ENCODE results near the gene METTL8.
"Not testable (repeated sequence)": the region's sequence is repeated elsewhere in the genome, so short reads cannot be mapped to it uniquely, and the experiment has no call there.

METTL8 gene

DNA sequence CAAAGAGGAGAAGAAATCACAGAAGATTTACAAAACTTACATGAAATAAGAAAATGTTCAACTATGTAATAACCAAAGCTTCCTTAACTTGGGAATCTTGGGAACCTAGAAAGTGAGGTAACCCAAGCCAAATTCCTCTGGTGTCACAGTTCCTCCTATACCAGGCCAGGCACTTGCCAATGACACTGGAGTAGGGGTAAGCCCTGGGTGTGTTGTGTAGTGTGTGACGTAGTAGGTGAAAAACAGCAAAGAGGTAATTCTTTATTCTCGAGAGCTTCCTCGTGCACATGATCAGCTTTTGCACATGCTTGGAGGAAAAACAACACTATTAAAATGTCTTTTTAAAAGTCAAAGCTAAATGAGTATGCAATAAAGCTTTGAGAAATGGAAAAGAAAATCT, 118.0 kb downstream of the METTL8 start:
- DNase-seq (ENCODE audit: low spot score), result no peak

- DNase-seq (ENCODE audit: low spot score), result not testable (repeated sequence)
Observed at GRCh38 chr2:171312182-171312581, 121.6 kb downstream of the METTL8 start.

GRCh38 chr2:171311589-171311988, 122.2 kb downstream of the METTL8 start:
- not testable (repeated sequence) for DNase-seq (ENCODE audit: low spot score)

- no peak for DNase-seq (ENCODE audit: low spot score)
Observed at GRCh38 chr2:171310889-171311288, 122.9 kb downstream of the METTL8 start.

GRCh38 chr2:171309455-171310286, 124.1 kb downstream of the METTL8 start:
- DNase-seq (ENCODE audit: low spot score), result no peak

- no peak for DNase-seq (ENCODE audit: low spot score)
Observed at GRCh38 chr2:171308280-171309054, 125.3 kb downstream of the METTL8 start.

DNA sequence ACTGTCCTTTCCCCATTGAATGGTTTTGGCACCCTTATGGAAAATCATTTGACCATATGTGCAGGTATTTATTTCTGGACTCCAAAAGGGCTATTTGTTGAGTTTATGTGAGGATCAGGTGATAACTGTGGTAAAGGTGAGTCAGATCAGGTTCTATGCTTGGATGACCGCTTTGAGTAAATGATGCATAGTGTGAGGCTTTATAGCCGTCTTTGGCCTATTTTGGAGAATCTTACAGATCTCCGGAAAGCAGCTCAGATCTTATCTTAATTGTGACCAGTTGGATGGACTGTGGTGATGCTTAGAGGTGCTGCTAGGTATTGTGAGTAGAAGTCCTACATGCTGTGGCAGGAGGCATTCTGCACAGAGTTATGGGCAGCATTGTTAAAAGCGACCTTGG, 126.2 kb downstream of the METTL8 start:
- no peak for DNase-seq (ENCODE audit: low spot score)

- DNase-seq (ENCODE audit: low spot score), result no peak
Observed at GRCh38 chr2:171297956-171298355, 135.8 kb downstream of the METTL8 start.

DNA sequence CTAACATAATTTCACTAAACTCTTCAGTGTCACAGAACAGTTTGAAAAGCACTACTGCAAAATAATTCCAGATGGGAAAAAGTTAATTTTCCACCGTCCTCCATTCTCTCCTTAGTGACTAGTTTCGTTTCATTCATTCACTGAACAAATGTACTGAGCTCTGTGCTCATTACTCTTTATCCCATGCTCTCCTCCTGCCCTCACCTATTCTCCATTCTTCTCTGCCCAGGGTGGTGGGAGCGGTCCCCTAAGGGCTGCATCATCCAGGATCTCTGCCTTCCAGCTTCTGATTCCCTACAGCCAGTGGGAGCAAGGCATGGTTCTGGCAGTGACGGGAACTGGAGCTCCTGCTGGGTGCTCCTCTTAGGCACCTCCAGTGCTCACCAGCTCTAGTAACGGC, 139.2 kb downstream of the METTL8 start:
- no peak for DNase-seq (ENCODE audit: low spot score)

GRCh38 chr2:171293661-171294060, 140.1 kb downstream of the METTL8 start:
- DNase-seq (ENCODE audit: low spot score), result no peak

- DNase-seq (ENCODE audit: low spot score), result no peak
Observed at GRCh38 chr2:171289991-171290390, 143.8 kb downstream of the METTL8 start.

- no peak for DNase-seq (ENCODE audit: low spot score)
Observed at GRCh38 chr2:171289316-171289715, 144.5 kb downstream of the METTL8 start.

DNA sequence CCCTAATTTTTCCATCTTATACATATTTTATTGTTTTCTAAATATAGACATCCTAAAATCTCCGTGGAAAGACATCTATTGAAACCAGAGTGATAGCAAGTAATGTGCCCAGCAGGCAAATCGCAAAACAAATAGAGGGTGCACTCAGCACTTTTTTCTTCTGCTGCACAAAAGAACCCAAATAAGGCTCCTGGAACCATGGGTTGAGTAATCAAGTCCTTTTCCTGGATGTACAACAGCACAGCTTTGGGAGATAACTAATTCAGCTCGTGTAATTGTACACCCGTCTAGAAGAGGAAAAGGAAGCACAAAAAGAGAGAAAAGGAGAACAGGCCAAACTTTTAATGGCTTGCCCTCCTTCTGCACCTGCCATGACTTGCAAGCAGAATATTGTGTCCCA, 146.2 kb downstream of the METTL8 start:
- no peak for DNase-seq (ENCODE audit: low spot score)

DNA sequence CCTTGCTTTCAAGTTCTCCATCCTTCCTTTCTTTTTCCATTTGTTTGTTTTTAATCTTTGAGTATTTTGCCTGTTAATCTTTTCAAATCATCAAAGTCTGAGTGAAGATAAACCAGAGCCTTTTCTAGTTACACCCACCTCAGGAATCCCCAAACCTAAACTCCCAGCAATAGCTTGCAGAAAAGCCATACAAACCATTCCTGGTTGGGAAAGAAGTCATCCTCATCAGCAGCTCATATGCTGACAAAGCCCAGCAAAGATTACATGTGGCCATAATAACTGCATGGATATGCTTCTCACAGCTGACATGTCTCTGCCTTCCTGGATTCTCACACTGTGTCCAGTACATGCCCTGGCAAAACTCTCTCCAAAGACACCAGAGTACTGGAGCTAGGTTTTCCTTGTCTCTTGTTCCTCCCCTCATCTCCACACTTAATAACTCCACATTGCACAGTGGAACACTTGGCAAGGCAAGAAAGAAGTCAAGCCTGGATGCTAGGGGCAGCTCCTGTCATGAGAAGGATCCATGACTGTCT, 146.7 kb downstream of the METTL8 start:
- DNase-seq (ENCODE audit: low spot score), result no peak

GRCh38 chr2:171281110-171281509, 152.7 kb downstream of the METTL8 start:
- DNase-seq (ENCODE audit: low spot score), result no peak

DNA sequence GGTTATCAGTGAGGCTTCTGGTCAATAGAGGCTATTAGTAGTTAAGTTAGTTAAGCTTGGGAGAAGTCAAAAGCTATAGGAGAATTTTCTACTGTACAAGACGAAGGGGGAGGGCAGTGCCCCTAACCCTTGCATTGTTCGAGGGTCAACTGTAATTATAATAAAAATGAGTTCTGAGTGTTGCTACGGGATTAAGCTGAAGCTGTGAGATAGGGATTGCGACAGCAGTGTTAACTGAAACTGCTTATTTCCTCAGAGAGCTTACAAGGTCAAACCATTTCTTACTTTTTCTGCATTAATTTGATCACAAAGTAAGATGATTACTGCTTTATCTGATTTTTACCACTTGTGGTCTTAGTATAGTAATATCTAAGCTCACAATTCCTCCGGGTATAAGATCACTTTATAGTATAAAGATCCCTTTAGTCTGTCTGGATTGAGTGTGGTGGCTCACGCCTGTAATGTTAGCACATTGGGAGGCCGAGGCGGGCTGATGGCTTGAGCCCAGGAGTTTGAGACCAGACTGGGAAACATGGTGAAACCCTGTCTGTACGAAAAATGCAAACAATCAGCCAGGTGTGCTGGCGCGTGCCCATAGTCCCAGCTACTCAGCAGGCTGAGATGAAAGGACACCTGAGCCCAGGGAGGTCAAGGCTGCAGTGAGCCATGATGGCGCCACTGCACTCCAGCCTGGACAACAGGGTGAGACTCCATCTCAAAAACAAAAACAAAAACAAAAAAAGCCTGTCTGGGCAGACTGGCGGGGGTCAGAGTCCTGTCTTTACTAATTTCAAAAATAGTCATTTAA, 153.6 kb downstream of the METTL8 start:
- DNase-seq (ENCODE audit: low spot score), result no peak

DNA sequence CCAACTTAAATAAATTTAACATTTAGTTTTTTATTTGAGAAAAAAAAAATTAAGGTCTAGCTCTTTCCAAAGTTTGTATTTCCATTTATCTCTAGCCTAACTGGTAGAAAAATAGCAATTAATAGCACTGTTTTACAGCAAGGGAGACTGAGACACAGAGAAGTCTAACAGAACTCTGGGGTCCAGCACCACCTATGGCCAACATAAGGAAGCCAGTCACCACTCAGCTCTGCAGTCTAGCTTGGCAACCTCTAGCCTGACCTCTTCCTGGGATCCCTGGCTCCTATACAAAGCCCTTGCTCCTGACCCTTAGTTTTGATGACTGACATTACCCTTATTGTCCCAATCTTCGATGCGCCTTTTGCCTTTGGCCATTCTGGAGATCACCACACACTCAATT, 159.0 kb downstream of the METTL8 start:
- no peak for DNase-seq (ENCODE audit: low spot score)

DNA sequence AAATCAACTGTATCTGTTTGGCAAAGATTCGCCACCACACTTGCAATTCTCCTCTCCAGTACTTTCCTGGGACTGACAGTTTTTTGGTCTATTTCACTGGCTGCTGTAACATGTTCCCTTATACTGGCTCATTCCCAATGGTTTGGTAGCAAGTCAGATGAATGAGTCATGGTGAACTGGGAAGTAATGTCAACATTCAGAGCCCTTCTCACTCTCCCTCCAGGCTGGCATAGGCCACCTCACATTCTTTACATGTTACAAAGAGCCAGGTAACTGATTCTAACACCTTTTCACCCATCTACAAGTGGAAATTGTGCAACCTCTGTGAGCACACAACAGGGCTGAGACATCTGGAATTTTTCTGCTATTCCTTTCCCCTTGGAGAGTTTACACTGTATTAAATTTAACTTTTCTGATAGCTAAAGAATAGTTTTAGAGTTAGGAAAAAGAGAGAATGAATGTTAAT, 161.8 kb downstream of the METTL8 start:
- DNase-seq (ENCODE audit: low spot score), result no peak

GRCh38 chr2:171271386-171271785, 162.4 kb downstream of the METTL8 start:
- DNase-seq (ENCODE audit: low spot score), result no peak

DNA sequence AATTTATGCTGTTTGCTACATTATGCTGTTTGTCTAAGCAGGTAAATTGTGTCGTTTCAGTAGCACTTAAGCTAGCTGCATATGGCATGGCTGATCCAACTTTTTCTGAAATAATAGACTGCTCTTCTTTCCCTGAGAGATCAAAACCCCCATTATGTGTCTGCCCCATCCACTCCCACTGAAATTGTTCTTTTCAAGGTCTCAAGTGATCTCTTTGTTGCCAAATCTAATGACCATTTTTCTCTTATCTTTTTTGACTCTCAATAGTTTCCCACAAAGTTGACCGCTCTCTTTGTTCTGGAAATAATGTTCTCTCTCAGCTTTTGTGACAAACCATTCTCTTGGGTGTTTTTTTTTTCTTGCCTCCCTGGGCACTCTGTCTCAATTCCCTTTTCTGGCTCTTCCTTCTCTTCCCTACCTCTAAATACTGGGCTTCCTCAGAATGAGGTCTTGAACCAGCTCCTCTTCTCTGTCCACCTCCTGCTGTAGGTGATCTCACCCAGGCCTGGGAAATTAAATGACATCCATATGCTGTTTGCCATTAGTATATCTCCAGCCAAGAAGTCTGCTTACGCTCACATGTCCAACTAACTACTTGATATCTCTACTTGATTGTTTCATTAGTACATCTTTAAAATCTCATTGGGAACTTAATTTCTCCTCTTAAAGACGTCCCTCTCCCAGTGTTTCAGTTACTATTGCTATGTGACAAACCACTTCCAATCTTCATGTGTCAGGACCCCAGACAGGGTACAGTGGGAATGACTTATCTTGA, 165.7 kb downstream of the METTL8 start:
- DNase-seq (ENCODE audit: low spot score), result no peak

All from SK-N-DZ (cell line).